Activated CD8-positive, alpha-beta memory T cell treated with anti-CD3 and anti-CD28 coated beads, Interleukin-2, amount 50 U/mL, for 1 hour (primary cell): ENCODE measurements around the gene RITA1.
A peak's percentile ranks its signal among the peaks of the same experiment; 100 is the strongest.
"Not testable (repeated sequence)": the region's sequence is repeated elsewhere in the genome, so short reads cannot be mapped to it uniquely, and the experiment has no call there.

ENCODE experiments used
- DNase-seq: peaks from one replicate; pipeline ENCODE4 v3.0.0-alpha.2; 2020; ENCODE audit errors: extremely low read depth

The RITA1 gene, protein sequence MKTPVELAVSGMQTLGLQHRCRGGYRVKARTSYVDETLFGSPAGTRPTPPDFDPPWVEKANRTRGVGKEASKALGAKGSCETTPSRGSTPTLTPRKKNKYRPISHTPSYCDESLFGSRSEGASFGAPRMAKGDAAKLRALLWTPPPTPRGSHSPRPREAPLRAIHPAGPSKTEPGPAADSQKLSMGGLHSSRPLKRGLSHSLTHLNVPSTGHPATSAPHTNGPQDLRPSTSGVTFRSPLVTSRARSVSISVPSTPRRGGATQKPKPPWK

DNA sequence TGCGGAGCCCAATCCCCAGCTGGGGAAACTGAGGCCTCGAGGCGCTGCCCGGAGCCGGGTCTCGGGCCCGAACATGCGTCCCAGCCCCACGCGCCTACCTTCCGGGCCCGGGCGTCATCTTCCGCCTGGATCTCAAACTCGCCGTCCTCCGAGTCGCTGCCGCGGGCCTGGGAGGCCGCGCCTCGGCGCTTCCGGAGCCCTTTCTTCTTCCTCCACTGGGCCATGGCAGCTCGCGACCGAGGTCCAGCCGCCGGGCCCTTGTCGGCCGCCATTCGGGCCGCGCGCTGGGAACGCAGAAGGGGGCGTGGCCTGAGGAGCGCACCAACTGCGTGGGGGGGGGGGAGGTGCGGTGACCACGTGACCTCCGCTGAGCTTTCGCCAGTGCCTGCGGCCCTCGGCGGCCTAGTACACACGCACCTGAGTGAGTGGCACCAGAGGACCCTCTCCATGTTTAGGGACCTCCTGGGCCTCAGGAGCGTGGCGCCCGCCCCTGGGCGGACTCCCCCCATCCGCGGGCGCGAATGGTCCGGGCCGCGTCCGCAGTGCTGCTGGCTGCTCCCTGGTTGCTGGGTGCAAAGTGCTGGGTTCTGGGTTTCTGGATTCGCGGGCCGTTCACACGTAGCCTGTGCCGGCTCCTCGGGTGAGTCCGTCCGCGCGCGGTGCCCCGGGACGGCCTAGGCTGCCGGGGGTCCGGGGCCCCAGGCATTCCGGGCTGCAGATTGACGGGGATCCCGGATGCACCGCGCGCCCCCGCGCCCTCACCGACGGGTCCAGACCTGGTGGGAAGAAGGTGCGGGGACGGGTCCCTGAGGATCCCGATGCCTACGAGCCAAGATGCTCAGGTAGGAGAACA is at the start of gene RITA1, which contains the start of gene DDX54:
RITA1 (plus strand) TSS at position 542 of the 853 bp plus-strand sequence. CDS start 1,026 bp downstream, outside the sequence.
DDX54 (minus strand) TSS at position 299 of the 853 bp plus-strand sequence; CDS start at position 272, 27 bp downstream.
- DNase-seq = peak; percentile 36

DNA sequence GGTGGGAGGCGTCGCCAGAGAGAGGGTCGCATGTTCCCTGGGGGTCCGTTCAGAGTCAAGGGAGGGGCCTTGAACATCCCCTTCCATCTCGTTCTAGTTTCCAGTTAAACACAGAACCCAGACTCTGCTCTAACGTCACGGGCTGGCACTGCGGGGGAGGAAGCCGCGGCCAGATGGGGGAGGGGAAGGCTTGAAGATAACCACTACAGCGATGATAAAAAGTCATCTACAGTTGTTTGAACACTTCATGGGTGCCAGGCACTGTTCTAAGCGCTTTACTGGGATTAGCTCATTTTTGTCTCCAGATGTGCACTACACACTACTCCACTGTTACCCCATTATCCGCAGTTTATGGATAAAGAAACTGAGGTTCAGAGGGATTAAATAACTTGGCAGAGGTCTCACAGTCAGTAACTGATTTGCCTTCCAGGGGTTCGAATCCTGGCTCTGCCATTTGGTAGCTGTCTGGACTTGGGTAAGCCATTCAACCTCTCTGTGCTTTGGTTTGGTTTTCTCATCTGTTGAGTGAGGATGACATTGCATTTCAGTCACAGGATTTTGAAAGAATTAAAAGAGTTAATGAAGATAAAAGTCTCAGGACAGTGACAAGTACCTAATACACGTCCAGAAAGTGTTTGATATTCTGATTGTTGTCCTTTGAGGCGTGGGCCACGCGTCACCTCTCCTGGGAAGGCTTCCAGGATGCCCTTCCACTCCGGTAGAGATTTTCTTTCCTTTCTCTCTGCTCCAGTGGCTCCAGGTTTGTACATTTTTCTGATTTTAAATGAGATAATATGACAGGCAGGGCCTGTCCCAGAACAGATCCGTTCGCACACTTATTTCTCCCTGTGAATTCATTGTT is 49.2 kb upstream of the RITA1 start:
- peak; percentile 37 for DNase-seq

DNA sequence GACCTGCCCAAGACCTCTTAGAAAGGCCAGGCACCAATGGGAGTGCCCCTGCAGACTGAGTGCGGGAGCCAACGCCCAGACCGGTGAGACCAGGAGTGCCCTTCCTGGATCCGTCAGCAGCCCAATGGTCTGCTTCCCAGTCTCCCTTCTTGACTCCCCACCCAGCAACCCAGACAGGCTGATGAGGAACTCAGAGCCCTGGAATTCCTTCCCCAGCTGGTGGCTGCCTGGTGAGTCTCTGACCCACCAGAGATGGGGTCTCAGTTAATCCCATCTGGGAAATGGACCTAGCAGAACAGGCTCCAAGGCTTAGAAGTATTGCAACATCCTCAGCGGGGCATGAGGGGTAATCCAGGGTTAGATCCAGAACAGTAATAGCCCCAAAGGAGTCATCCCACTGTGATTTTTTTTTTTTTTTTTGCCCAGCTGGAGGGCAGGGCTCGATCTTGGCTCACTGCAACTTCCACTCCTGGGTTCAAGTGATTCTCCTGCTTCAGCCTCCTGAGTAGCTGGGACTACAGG is 48.5 kb upstream of the RITA1 start:
- DNase-seq = no peak

DNA sequence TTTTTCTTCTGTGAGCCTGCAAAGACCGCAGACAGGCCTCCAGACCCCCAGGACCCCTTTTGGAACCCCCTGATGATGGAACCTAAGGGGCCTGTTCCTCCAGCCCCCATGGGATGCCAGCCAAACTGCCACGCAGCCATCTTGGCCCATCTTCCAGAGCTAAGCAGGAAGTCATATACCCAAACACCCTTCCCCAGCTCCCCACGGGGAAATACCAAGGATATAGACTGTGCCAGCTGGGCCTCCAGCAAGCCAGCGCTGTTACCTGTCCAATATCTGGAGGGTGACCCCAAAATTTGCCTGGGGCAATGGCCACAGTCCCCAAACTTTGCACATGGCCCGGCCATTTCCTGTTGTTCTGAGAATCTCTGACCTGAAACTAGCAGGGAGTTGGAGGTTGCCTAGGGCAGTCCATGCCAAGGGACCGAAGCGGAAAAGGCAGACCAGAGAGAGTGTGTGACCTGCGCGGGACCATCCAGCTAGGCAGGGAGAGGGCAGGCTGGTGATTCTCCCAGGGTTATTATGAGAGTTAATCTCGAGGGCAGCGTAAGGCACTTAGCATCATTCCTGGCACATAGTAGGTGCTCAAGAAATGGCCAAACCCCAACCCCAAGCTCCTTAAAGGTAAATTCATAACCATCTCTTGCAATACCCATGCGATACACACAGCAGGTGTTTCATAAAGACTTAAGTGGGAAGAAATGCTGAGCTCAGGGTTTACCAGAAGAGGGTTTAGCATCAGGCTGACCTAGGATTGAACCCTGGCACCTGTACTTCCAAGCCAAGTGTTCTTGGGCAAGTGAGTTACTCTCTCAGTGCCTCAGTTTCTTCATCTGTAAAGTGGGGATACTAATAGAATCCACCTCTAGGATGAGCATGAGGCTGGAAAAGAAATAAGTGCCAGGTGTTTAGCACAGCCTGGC is 47.4 kb upstream of the RITA1 start:
- no peak for DNase-seq

DNA sequence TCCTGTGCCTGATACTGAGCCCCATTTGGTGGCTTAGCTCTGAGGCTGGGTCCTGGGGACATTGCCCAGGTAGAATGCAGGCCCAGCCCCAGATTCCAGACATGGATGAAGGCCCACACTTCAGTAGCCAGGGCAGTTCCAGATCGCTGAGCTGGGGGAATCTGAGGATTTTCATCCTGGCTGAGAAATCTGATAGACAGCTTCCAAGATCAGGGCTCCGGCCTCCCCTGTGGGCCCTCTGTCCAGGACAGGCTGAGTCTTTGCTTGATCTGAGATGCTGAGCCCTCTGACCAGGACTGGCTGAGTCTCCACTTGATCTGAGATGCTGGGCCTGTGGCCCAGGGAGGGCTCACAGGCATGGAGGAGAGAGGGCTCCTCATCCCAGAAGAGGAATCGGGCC is 46.7 kb upstream of the RITA1 start:
- DNase-seq = no peak

DNA sequence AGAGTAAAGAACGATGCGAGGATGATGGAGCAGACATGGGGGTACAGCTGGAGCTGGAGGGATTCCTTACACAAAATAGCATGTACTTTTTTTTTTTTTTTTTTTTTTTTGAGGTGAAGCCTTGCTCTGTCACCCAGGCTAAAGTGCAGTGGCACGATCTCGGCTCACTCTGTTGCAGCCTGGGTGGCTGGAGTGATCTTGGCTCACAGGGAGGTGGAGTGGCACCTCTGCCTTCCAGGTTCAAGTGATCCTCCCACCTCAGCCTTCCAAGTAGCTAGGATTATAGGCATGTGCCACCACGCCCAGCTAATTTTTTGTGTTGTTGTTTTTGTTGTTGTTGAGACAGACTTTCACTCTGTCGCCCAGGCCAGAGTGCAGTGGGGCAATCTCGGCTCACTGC is 44.8 kb upstream of the RITA1 start:
- no peak for DNase-seq

DNA sequence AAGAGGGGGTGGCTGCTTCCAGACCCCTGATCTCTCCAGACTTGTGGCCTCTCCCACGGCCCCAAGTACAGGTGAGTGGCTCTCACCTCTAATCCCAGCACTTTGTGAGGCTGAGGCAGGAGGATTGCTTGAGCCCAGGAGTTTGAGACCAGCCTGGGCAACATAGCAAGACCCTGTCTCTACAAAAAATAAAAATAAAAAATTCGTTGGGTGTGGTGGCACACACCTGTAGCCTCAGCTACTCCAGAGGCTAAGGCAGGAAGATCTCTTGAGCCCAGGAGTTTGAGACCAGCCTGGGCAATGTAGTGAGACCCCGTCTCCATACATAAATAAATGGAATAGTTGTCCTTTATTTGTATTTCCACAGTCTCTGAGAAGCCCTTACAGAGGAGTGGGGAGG is 43.8 kb upstream of the RITA1 start:
- DNase-seq = not testable (repeated sequence)

DNA sequence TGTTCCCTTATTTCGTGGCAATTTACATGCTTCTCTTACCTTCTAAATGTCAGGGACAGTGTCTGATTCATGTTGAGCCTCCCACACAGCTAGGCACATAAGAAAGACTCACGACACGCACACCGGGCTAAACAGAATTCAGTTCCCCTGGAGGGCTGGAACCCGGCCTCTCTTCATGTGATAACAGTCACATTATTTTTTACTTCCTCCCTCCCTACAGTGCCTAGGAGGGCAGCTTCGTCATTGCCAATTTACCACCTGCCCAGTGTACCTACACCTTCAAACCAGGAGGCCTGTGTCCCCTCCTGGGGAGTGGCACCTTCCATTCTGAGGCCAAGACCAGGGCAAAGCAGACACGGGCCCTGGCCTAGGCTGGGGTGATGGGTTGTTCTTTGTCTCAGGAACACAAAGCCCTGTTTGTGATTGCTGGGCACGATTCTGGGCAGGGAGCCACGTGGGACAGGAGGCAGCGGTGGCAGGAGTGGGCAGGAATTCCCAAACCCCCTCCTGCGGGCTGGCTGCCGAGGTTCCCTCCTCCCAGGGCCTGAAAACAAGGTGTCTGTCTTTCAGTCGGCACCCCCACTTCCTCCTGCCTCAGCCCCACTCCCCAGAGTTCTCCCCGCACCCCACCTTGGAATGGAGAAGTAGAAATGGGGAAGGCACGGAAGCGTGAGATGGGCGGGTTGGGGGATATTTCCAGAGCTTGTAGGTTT is 43.2 kb upstream of the RITA1 start:
- DNase-seq = no peak

DNA sequence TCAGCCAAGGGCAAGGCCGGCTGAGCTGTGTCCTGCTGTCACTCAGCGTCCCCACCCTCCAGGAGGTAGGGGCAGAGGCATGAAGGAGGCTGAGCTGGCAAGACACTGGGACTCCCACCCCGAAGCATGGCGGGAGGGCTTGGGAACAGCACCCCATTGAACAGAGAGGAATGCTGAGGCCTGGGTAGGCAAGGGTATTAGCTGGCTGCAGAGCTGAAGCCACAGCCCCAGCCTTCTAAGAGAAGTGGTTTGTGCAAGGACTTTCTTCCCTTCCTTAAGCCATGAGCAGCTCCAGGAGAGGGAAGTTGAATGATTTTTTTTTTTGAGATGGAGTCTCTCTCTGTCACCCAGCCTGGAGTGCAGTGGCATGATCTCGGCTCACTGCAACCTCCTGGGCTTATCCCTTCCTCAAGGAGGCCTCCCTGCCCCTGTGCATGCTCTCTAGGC is 42.6 kb upstream of the RITA1 start:
- no peak for DNase-seq

DNA sequence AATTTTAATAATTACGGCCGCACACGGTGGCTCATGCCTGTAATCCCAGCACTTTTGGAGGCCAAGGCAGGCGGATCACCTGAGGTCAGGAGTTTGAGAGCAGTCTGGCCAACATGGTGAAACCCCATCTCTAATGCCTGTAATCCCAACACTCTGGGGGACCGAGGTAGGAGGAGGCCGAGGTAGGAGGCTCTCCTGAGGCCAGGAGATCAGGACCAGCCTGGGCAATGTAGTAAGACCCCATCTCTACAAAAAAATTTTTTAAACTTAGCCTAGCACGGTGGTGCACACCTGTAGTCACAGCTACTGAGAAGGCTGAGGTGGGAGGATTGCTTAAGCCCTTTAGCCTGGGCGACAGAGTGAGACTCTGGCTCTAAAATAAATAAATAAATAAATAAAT is 41.6 kb upstream of the RITA1 start:
- DNase-seq = no peak

DNA sequence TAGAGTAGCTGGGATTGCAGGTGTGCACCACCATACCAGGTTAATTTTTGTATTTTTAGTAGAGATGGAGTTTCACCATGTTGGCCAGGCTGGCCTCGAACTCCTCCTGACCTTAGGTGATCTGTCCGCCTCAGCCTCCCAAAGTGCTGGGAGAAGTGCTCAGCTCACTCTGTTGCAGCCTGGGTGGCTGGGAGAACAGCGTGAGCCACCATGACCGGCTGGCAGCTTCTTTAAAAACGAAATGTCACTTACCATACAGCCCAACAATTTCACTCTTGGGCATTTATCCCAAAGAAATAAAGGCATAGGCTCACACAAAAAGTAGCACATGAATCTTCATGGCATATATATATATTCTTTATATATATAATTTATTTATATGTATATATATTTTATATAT is 40.7 kb upstream of the RITA1 start:
- DNase-seq = no peak

DNA sequence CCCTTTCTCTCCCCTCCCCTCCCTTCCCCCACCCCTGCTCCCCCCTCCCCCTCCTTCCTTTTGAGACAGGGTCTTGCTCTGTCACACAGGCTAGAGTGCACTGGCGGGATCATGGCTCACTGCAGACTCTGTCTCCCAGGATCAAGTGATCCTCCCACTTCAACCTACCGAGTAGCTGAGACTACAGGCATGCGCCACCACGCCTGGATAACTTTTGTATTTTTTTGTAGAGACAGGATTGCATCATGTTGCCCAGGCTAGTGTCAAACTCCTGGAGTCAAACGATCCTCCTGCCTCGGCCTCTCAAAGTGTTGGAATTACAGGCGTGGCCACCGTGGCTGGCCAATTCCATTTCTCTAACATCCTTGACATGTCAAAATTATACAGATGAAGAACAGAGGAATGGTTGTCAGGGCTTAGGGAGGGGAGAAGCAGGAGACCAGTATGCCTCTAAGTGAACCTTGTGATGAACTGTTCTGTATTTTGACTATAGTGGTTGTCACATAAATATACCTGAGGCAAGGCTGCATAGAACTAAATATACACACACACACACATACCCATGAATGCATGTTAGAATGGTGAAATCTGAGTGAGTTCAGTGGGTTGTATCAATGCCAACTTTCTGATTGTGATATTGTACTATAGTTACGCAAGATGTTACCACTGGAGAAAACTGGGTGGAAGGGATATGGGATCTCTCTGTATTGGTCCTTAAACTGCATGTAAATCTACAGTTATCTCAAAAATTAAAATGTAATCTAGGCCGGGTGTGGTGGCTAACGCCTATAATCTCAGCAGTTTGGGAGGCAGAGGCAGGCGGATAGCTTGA is 39.6 kb upstream of the RITA1 start:
- DNase-seq = no peak

DNA sequence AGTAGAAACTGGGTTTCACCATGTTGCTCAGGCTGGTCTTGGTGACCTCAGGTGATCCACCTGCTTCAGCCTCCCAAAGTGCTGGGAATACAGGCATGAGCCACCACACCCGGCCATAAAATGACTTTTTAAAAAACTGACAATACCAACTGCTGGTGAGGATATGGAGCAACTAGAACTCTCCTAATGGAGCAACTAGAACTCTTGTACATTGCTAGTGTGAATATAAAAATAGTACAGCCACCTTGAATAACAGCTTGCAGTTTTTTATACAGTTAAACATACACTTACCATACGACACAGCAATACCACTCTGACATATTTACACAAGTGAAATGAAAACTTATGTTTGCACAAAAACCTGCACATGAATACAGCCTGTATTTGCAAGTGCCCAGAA is 38.5 kb upstream of the RITA1 start:
- DNase-seq = no peak

DNA sequence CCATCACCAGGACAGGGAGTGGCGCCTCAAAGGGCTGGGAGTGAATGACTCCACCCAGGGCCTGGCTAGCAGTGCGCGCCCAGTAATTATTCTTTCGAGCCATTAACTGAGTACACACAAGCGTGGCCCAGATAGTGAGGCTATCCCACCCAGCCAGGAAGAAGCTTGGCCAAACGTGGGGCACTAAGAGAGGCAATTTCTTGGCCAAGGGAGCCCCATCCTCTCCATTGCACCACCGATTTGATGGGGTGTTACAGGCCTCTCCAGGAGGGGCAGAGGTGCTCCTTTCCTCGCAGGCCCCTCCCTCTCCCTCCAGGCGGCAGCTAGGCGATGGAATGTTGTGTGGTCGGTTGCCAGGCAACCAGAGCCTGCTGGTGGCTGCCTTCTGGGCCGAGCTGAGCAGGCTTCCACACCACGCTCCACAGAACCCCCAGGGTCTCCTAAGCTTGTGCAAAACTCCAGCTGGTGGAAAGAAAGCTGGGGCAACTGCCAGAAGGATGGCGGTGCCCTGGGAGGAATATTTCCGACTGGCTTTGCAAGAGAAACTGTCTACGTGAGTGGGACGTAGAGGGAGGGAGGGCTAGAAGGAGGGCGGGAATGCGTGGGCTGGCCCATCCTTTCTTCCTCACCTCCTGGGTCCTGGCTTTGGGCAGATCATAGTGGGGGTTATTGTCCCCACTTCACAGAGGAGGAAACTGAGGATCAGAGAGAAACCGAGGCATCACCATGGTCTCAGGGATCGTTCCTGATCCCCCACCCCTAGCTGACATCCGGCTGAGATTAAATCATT is 36.0 kb upstream of the RITA1 start, which contains the start of gene CFAP73:
CFAP73 (plus strand) TSS at position 364 of the 790 bp plus-strand sequence; CDS start at position 498, 134 bp downstream.
- no peak for DNase-seq

DNA sequence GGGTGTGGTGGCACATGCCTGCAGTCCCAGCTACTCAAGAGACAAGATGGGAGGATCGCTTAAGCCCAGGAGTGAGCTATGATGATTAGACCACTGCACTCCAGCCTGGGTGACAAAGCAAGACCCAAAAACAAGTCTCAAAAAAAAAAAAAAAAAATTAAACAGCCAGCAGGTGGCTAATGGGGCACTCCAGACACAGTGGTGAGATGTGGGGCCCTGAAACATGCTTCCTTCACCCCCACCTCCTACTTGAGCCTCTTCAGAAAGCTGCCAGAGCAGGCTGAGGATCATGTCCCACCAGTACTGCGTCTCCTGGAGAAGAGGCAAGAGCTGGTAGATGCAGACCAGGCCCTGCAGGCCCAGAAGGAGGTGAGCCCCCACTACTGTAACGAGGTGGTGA is 33.9 kb upstream of the RITA1 start:
- DNase-seq = no peak

DNA sequence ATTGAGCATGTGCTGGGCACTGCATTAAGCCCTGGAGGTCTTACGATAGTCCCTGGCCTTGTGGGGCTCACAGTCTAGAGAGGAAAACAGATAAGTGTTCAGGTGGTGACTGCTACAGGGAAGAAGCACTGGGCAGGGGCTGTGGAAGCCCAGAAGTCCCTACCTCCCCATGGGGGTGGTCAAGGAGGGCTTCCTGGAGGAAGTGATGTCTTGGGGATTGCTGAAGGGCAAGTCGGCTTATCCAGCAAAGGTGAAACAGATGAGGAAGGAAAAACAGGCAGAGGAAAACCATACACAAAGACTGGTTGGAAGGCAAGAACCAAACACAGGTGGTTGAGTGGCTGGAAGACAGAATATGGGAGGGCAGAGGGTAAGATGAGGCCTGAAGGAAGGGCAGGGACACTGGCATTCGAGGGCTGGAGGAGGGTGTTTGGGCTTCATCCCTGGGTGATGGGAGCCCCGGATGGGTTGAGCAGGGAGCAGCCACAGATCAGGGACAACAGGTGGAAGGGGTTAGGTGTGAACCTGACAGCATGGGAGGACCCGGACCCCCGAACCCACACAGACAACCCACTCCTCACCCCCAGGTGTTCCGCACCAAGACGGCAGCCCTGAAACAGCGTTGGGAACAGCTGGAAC is 33.2 kb upstream of the RITA1 start:
- DNase-seq = no peak
